ENCODE measurements around the gene PRIM2. TPM values are rescaled to one million over a fixed set of nuclear protein-coding genes. Genes with fewer than 3 reads are reported as not detected.
"Not testable (repeated sequence)": the region's sequence is repeated elsewhere in the genome, so short reads cannot be mapped to it uniquely, and the experiment has no call there.

Gene PRIM2
- total RNA-seq, 2 experiments from 2014 or later, result 38.0 to 40.7 TPM

GRCh38 chr6:57368965-57369731, 51.7 kb downstream of the PRIM2 start:
- not testable (repeated sequence) for H3K4me1 Mint-ChIP-seq, H3K4me3 Mint-ChIP-seq, DNase-seq, H3K27ac Mint-ChIP-seq, H3K27me3 Mint-ChIP-seq, H3K9me3 Mint-ChIP-seq
- peaks cover 23% of the 10 kb centered on the region for H3K36me3 Mint-ChIP-seq

GRCh38 chr6:57371779-57372178, 54.3 kb downstream of the PRIM2 start:
- peaks cover 33% of the 10 kb centered on the region for H3K36me3 Mint-ChIP-seq
- not testable (repeated sequence) for H3K27me3 Mint-ChIP-seq, H3K4me1 Mint-ChIP-seq, H3K4me3 Mint-ChIP-seq, DNase-seq, H3K9me3 Mint-ChIP-seq, H3K27ac Mint-ChIP-seq

- not testable (repeated sequence) for H3K27me3 Mint-ChIP-seq, H3K4me1 Mint-ChIP-seq, DNase-seq, H3K9me3 Mint-ChIP-seq, H3K27ac Mint-ChIP-seq, H3K4me3 Mint-ChIP-seq
- H3K36me3 Mint-ChIP-seq, result peaks cover 35% of the 10 kb centered on the region
Measured at GRCh38 chr6:57374764-57375163, 57.3 kb downstream of the PRIM2 start.

GRCh38 chr6:57376083-57376482, 58.7 kb downstream of the PRIM2 start:
- H3K27ac Mint-ChIP-seq, H3K27me3 Mint-ChIP-seq, DNase-seq, H3K4me3 Mint-ChIP-seq, H3K4me1 Mint-ChIP-seq, H3K9me3 Mint-ChIP-seq: not testable (repeated sequence)
- peaks cover 42% of the 10 kb centered on the region for H3K36me3 Mint-ChIP-seq

- not testable (repeated sequence) for DNase-seq, H3K4me1 Mint-ChIP-seq, H3K27ac Mint-ChIP-seq, H3K4me3 Mint-ChIP-seq, H3K9me3 Mint-ChIP-seq, H3K27me3 Mint-ChIP-seq
- H3K36me3 Mint-ChIP-seq, result peaks cover 42% of the 10 kb centered on the region
Measured at GRCh38 chr6:57389038-57389592, 71.7 kb downstream of the PRIM2 start.

GRCh38 chr6:57390818-57391217, 73.4 kb downstream of the PRIM2 start:
- peaks cover 16% of the 10 kb centered on the region for H3K9me3 Mint-ChIP-seq
- not testable (repeated sequence) for H3K4me3 Mint-ChIP-seq, H3K27ac Mint-ChIP-seq, H3K27me3 Mint-ChIP-seq, DNase-seq, H3K4me1 Mint-ChIP-seq
- H3K36me3 Mint-ChIP-seq, result peaks cover 57% of the 10 kb centered on the region

GRCh38 chr6:57392047-57392446, 74.6 kb downstream of the PRIM2 start:
- DNase-seq, H3K4me3 Mint-ChIP-seq, H3K4me1 Mint-ChIP-seq, H3K27ac Mint-ChIP-seq, H3K27me3 Mint-ChIP-seq: not testable (repeated sequence)
- peaks cover 26% of the 10 kb centered on the region for H3K9me3 Mint-ChIP-seq
- H3K36me3 Mint-ChIP-seq, result peaks cover 65% of the 10 kb centered on the region

- H3K4me1 Mint-ChIP-seq, H3K27me3 Mint-ChIP-seq, DNase-seq, H3K9me3 Mint-ChIP-seq, H3K4me3 Mint-ChIP-seq, H3K27ac Mint-ChIP-seq: not testable (repeated sequence)
- peaks cover 20% of the 10 kb centered on the region for H3K36me3 Mint-ChIP-seq
Measured at GRCh38 chr6:57419341-57419740, 101.9 kb downstream of the PRIM2 start.

GRCh38 chr6:57421503-57421902, 104.1 kb downstream of the PRIM2 start:
- H3K4me1 Mint-ChIP-seq, result no peaks in the 10 kb centered on the region

GRCh38 chr6:57423468-57423867, 106.0 kb downstream of the PRIM2 start:
- Mint-ChIP-seq H3K36me3 (peaks cover 10% of the 10 kb centered on the region), H3K9me3 (no peaks in the 10 kb centered on the region), H3K4me1 (no peaks in the 10 kb centered on the region), H3K27me3 (no peaks in the 10 kb centered on the region), H3K27ac (no peak overlapping the region), H3K4me3 (no peak overlapping the region)
- no peak for DNase-seq

More at GRCh38 chr6:57421503-57421902, 104.1 kb downstream of the PRIM2 start:
- Mint-ChIP-seq H3K4me3 (no peak overlapping the region), H3K36me3 (peaks cover 13% of the 10 kb centered on the region), H3K27ac (no peak overlapping the region), H3K9me3 (no peaks in the 10 kb centered on the region), H3K27me3 (no peaks in the 10 kb centered on the region)
- DNase-seq, result no peak

GRCh38 chr6:57431742-57432141, 114.3 kb downstream of the PRIM2 start:
- H3K27me3 Mint-ChIP-seq, H3K9me3 Mint-ChIP-seq, H3K4me3 Mint-ChIP-seq, H3K27ac Mint-ChIP-seq, DNase-seq: not testable (repeated sequence)
- peaks cover 20% of the 10 kb centered on the region for H3K4me1 Mint-ChIP-seq
- H3K36me3 Mint-ChIP-seq, result peaks cover 18% of the 10 kb centered on the region

- H3K9me3 Mint-ChIP-seq, result no peaks in the 10 kb centered on the region
- H3K27ac Mint-ChIP-seq, result no peak overlapping the region
- DNase-seq, result no peak
- H3K27me3 Mint-ChIP-seq, result no peaks in the 10 kb centered on the region
- H3K4me3 Mint-ChIP-seq, result no peak overlapping the region
- peaks cover 18% of the 10 kb centered on the region for H3K36me3 Mint-ChIP-seq
- peaks cover 20% of the 10 kb centered on the region for H3K4me1 Mint-ChIP-seq
Measured at GRCh38 chr6:57432157-57432556, 114.7 kb downstream of the PRIM2 start.

GRCh38 chr6:57432919-57433684, 115.7 kb downstream of the PRIM2 start:
- Mint-ChIP-seq H3K9me3 (no peaks in the 10 kb centered on the region), H3K4me1 (peaks cover 20% of the 10 kb centered on the region), H3K27me3 (no peaks in the 10 kb centered on the region), H3K27ac (no peak overlapping the region), H3K4me3 (no peak overlapping the region), H3K36me3 (peaks cover 18% of the 10 kb centered on the region)
- no peak for DNase-seq

GRCh38 chr6:57433790-57434189, 116.4 kb downstream of the PRIM2 start:
- Mint-ChIP-seq H3K36me3 (peaks cover 17% of the 10 kb centered on the region), H3K4me1 (peaks cover 20% of the 10 kb centered on the region)
- not testable (repeated sequence) for H3K9me3 Mint-ChIP-seq, H3K27me3 Mint-ChIP-seq, H3K27ac Mint-ChIP-seq, DNase-seq, H3K4me3 Mint-ChIP-seq

- Mint-ChIP-seq H3K27me3 (no peaks in the 10 kb centered on the region), H3K9me3 (no peaks in the 10 kb centered on the region), H3K27ac (no peak overlapping the region), H3K4me1 (peaks cover 18% of the 10 kb centered on the region), H3K36me3 (peaks cover 12% of the 10 kb centered on the region), H3K4me3 (no peak overlapping the region)
- DNase-seq, result no peak
Measured at GRCh38 chr6:57434944-57435343, 117.5 kb downstream of the PRIM2 start.

All from activated naive CD8-positive, alpha-beta T cell treated with anti-CD3 and anti-CD28 coated beads for 36 hours (primary cell).